Large intestine (tissue), 3 donors: Measurements from ENCODE around the gene CLEC16A. TPM values are rescaled to one million over a fixed set of nuclear protein-coding genes. Genes with fewer than 3 reads are reported as not detected.

ENCODE experiments used
- DNase-seq, 2 donors: peaks; one replicate each; pipeline versions ENCODE4 v3.0.0 to v3.0.0-alpha.2; 2013
- H3K27ac ChIP-seq: one replicate; pipeline ENCODE4 v1.5.1; 2013; ENCODE audit warnings: low read length
- H3K27me3 ChIP-seq: 2 replicates; pipeline ENCODE4 v1.6.1; 2013; ENCODE audit warnings: low read length; ENCODE audit not compliant: control insufficient read depth, insufficient read depth
- H3K36me3 ChIP-seq: 2 replicates; pipeline ENCODE4 v1.6.1; 2013; ENCODE audit warnings: low read length; ENCODE audit not compliant: control insufficient read depth, insufficient read depth
- H3K4me1 ChIP-seq: one replicate; pipeline ENCODE4 v1.6.1; 2013; ENCODE audit warnings: low read length; ENCODE audit not compliant: control insufficient read depth, insufficient read depth
- H3K4me3 ChIP-seq: one replicate; pipeline ENCODE4 v1.5.1; 2013; ENCODE audit warnings: low read length
- H3K9me3 ChIP-seq: one replicate; pipeline ENCODE4 v1.6.1; 2013; ENCODE audit warnings: mild to moderate bottlenecking, low read depth, low read length, moderate library complexity; ENCODE audit not compliant: control insufficient read depth
- WGBS: methylation state at CpG from one replicate; pipeline ENCODE4 v1.1.5; 2013; ENCODE audit warnings: low lambda C conversion rate; ENCODE audit not compliant: insufficient coverage; 5-methylcytosine and 5-hydroxymethylcytosine counted together
- polyA plus RNA-seq: library from polyadenylated mRNA; unstranded; fragments of 120-200 nt; gene quantifications from one replicate; pipeline ENCODE4 v1.2.1, GENCODE V29; 2013

The CLEC16A gene
- polyA plus RNA-seq, 1 donor = 13.2 TPM

DNA sequence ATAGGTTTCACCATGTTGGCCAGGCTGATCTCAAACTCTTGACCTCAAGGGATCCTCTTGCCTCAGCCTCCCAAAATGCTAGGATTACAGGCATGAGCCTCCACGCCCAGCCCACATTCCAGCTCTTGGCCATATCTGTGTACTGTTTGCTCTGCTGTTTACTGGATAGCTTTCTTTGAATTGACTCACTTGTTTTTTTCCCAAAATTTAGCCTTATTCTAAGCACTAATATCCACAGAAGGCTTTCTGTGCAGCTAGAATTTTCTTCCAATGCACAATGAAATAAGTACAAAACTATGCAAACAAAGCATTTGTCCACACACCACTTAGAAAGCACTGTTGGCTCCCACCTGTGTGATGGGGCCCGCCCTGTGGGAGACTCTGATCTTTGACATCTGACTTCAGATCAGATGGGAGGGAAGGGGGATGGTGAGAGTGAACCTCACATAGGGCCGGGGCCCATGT is 72.2 kb downstream of the CLEC16A start:
- Histone ChIP-seq H3K4me1 (peaks cover 5% of the 10 kb centered on the region), H3K4me3 (no peak overlapping the region), H3K27ac (no peak overlapping the region), H3K27me3 (no peaks in the 10 kb centered on the region), H3K9me3 (no peaks in the 10 kb centered on the region), H3K36me3 (peaks cover 3% of the 10 kb centered on the region)
- WGBS = 80% methylated on average over 1 of the region's 3 CpGs
- DNase-seq = peak in 1 of 2 donors; percentile 23

DNA sequence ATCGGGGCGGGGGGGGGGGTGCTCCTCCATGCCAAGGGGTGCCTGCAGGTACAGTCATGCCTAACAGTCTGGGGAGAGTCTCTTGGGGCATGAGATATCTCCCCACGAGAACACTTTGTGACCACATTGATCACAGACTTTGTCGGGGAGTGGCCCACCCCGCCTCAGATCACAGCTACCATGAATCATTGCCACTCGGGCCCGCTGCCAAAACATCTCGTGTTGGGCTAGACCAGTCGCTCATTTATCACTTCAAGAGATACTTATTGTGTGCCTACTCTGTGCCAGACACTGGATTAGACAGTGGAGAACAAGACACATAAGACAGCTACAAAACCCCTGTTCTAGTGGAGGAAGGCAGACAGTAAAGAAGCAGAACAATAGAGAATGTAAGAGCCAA is 72.6 kb downstream of the CLEC16A start:
- Histone ChIP-seq H3K27ac (no peak overlapping the region), H3K4me1 (peaks cover 5% of the 10 kb centered on the region), H3K9me3 (no peaks in the 10 kb centered on the region), H3K27me3 (no peaks in the 10 kb centered on the region), H3K4me3 (no peak overlapping the region), H3K36me3 (peaks cover 5% of the 10 kb centered on the region)
- DNase-seq = peak in 1 of 2 donors; percentile 18
- no CpG with 5 or more reads among the region's 9 CpGs for WGBS

DNA sequence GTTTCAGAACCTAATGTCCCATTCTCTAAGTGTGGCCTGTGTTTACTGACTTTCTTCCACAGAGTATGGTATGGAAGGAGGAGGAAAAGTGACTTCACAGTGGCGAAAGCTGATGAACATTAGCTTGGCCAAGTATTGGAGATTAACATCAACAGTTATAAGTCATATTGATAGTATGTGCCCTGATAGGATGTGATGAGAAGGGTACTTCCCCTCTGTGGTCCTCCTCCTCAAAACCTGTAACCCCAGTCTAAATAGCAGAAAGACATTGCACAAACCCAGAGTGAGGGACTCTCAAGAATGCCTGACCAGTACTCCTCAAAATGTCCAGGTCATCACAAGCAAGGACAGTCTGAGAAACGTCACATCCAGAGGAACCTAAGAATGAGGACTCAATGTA is 73.1 kb downstream of the CLEC16A start:
- no peak overlapping the region for H3K27ac ChIP-seq

GRCh38 chr16:11020388-11020787 is 76.0 kb downstream of the CLEC16A start:
- Histone ChIP-seq H3K9me3 (no peaks in the 10 kb centered on the region), H3K27ac (no peak overlapping the region), H3K36me3 (peaks cover 14% of the 10 kb centered on the region), H3K4me3 (no peak overlapping the region), H3K27me3 (no peaks in the 10 kb centered on the region), H3K4me1 (peaks cover 5% of the 10 kb centered on the region)
- no CpG with 5 or more reads among the region's 4 CpGs for WGBS
- DNase-seq = no peak

More for the DNA sequence above, 73.1 kb downstream of the CLEC16A start:
- Histone ChIP-seq H3K4me1 (peaks cover 5% of the 10 kb centered on the region), H3K27me3 (no peaks in the 10 kb centered on the region), H3K9me3 (no peaks in the 10 kb centered on the region), H3K4me3 (no peak overlapping the region), H3K36me3 (peaks cover 5% of the 10 kb centered on the region)
- no peak for DNase-seq
- no CpG with 5 or more reads among the region's 2 CpGs for WGBS

GRCh38 chr16:11020792-11021551 is 76.6 kb downstream of the CLEC16A start:
- Histone ChIP-seq H3K27me3 (no peaks in the 10 kb centered on the region), H3K4me1 (peaks cover 5% of the 10 kb centered on the region), H3K9me3 (no peaks in the 10 kb centered on the region), H3K36me3 (peaks cover 16% of the 10 kb centered on the region), H3K4me3 (no peak overlapping the region), H3K27ac (no peak overlapping the region)
- 83% methylated on average over 1 of the region's 7 CpGs for WGBS
- DNase-seq = no peak

DNA sequence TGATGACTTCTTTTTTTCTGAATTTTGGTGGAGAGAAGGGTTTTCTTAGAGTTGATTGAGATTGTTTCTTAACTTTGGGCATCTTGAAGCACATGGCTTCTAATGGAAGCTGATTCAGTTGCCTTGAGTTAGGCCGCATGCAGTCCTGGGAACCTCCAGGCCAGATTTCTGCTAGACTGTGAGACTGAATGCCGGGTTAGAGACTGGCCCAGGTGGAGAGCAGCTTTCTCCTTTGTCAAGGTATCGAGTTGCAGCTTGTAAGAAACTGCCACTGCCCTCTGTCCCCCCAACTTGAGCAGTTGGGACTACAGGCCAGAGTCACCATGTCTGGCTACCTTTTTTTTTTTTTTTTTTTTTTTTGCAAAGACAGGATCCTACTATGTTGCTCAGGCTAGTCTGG is 77.6 kb downstream of the CLEC16A start:
- no CpG with 5 or more reads among the region's 3 CpGs for WGBS
- H3K4me3 ChIP-seq = no peak overlapping the region
- peaks cover 20% of the 10 kb centered on the region for H3K36me3 ChIP-seq
- no peak for DNase-seq
- no peak overlapping the region for H3K27ac ChIP-seq
- H3K4me1 ChIP-seq = no peaks in the 10 kb centered on the region
- H3K9me3 ChIP-seq = no peaks in the 10 kb centered on the region
- H3K27me3 ChIP-seq = no peaks in the 10 kb centered on the region

DNA sequence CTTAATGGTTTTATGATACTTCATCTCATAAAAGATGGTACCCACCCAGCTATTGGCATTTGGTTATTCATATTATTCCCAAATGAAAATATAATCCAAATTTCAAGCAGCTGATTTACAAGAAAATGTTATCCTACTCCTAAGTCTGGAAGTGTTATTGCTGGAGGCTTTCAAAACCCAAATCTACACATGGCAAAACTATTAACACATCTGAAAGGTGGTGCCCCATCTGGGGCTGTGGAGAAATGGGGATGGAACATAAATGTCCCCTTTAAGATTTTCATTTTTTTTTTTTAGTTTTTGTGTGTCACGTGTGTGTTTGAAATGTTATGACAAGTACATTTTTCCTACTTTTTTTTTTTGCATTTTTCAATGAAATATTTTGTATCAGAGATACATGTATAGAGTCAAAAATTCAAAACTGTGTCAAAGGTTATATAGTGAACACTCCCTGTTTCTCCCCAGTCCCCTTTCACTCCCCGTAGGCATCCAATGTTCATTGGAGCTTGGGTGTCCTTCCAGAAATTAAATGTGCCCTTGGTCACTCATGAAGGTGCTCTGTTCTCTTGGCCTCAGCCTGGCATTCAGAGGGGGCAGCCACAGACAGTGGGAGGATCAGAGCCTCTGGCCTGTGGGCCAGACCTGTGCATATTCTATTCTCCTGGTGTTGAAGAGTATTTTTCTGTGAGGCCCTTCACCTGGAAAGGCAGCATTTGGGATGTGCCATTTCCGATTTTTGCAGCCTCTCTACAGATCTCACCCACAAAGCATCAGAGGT is 79.1 kb downstream of the CLEC16A start:
- no CpG with 5 or more reads among the region's 3 CpGs for WGBS
- H3K9me3 ChIP-seq = no peaks in the 10 kb centered on the region
- no peak overlapping the region for H3K27ac ChIP-seq
- no peak for DNase-seq
- no peak overlapping the region for H3K4me3 ChIP-seq
- no peaks in the 10 kb centered on the region for H3K4me1 ChIP-seq
- H3K36me3 ChIP-seq = peaks cover 22% of the 10 kb centered on the region
- no peaks in the 10 kb centered on the region for H3K27me3 ChIP-seq

- DNase-seq = no peak
- Histone ChIP-seq H3K9me3 (no peaks in the 10 kb centered on the region), H3K27ac (no peak overlapping the region), H3K27me3 (no peaks in the 10 kb centered on the region), H3K4me1 (no peaks in the 10 kb centered on the region), H3K36me3 (peaks cover 27% of the 10 kb centered on the region), H3K4me3 (no peak overlapping the region)
- WGBS = no CpG with 5 or more reads among the region's 9 CpGs
These were observed 80.1 kb downstream of the CLEC16A start for GRCh38 chr16:11024333-11025053.

DNA sequence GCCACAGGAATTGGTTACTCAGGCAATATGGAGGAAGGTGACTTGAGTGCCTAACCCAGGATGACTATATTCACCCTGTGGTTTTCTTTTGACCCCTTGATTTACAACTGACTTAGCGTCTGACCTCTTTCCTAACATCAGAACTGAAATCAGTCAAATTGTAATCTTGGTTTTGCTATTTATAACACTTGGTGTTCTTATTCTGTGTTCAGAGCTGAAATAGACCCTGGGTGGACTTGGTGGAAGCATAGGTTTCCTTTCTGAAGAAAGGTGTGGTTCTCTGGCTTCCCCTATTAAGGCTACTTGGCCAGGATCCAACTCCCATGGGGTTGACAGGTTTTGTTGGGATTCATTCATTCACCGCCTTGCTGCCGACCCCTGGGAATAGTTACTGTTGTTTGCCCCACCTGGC is 80.8 kb downstream of the CLEC16A start:
- Histone ChIP-seq H3K27ac (no peak overlapping the region), H3K27me3 (no peaks in the 10 kb centered on the region), H3K36me3 (peaks cover 27% of the 10 kb centered on the region), H3K9me3 (no peaks in the 10 kb centered on the region), H3K4me1 (no peaks in the 10 kb centered on the region), H3K4me3 (no peak overlapping the region)
- 100% methylated on average over 3 of the region's 3 CpGs for WGBS
- DNase-seq = no peak

- Histone ChIP-seq H3K4me3 (no peak overlapping the region), H3K36me3 (peaks cover 26% of the 10 kb centered on the region), H3K27ac (no peak overlapping the region), H3K9me3 (no peaks in the 10 kb centered on the region), H3K4me1 (no peaks in the 10 kb centered on the region), H3K27me3 (no peaks in the 10 kb centered on the region)
- DNase-seq = no peak
These were observed 85.6 kb downstream of the CLEC16A start for GRCh38 chr16:11029948-11030347.
